Activated T-cell treated with anti-CD3 and anti-CD28 coated beads, Interleukin-2, amount 50 U/mL, for 48 hours (primary cell): ENCODE measurements around the gene ZNF335.
A peak's percentile ranks its signal among the peaks of the same experiment; 100 is the strongest.

ENCODE experiments used
- DNase-seq, 2 experiments: peaks; one replicate each; pipeline ENCODE4 v3.0.0-alpha.2; 2020

ZNF335 gene

GRCh38 chr20:45949542-45950329, 22.3 kb downstream of the ZNF335 start:
- no peak for DNase-seq

GRCh38 chr20:45948742-45949541, 23.1 kb downstream of the ZNF335 start:
- no peak for DNase-seq

DNA sequence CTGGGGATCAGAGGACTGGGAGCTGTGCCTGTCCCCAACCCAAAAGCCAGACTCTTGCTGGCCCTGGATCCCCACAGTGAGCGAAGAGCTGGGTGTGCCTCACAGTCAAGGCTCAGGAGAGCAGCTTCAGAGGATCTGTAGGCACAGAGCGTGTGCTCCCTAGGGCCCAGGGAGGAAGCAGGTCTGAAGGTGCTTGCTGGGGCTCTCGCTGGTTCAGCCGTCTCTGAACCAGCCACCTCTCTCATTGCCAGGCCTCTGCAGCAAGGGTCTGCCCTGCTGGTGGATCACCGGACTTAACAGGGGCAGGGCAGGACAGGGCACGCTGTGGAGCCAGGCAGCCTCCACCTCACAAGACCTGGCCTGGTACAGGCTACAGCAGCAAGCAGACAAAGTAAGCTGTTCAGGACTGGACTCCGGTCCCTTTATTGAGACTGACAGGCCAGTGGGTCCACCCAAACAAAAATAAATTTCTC, 23.7 kb downstream of the ZNF335 start:
- DNase-seq: no peak

- no peak for DNase-seq
Observed at GRCh38 chr20:45947110-45947866, 24.7 kb downstream of the ZNF335 start.

DNA sequence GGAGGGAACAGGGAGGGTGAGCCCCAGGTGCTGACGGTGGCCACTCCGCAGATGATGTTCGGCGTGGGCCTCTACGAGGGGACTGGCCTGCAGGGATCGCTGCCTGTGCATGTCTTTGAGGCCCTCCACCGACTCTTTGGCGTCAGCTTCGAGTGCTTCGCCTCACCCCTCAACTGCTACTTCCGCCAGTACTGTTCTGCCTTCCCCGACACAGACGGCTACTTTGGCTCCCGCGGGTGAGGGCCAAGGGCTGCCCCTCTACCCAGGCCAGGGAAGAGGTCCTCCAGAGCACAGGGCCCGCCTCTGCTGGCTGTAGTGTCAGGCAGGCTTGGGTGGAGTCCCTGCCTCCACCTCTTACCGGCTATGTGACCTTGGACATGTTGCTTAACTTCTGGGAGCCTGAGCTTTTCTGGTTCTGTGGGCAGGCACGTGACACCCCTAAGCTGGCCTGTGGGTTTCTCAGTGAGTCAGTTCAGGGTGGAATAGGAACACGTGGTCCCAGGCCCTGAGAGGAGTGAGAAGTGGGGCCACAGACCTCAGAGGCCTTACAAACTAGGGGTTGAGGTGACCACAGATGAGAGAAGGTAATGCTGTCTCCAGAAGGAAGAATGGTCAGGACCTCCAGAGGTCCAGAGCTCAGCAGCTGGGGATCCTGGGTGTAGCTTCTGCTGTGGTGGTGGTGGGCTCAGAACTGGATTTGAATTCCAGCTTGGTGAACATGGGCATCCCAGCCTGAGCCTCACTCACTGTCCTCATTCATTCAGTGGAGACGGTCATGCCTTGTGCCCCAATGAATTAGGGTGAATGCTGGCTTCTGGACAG, 25.6 kb downstream of the ZNF335 start:
- DNase-seq: peak; percentile 61

GRCh38 chr20:45945678-45946148, 26.3 kb downstream of the ZNF335 start:
- no peak for DNase-seq

DNA sequence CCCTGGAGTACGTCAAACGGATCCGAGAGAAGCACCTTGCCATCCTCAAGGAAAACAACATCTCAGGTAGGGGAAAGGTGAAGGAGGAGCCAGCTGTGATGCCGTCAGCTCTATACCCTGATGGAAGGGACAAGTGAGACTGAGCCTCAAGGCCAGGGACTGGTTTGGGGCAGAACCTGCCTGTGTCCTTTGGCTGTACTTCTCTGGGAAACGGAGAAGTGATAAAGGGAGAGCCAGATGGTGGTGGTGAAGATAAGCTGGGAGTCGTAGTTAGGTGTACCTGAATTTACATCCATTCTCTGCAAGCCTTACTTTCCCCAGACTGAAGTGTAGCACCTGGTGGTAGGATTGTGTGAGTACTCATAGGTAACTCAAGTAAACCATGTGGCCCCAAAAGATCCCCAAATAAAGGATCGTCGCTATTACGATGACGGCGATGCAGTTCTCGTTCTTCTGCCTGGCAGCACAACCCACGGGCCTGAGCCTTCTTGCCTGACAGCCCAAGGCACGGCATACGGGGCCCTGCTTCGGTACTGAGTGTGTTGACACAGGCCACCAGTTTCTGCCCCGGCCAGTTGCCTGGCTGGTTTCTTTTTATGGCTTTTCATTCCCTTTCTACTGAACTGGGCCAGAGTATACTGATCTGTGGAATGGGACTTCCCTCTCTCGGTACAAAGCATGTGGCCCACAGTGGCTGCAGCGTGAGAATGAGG, 26.9 kb downstream of the ZNF335 start:
- DNase-seq: no peak

DNA sequence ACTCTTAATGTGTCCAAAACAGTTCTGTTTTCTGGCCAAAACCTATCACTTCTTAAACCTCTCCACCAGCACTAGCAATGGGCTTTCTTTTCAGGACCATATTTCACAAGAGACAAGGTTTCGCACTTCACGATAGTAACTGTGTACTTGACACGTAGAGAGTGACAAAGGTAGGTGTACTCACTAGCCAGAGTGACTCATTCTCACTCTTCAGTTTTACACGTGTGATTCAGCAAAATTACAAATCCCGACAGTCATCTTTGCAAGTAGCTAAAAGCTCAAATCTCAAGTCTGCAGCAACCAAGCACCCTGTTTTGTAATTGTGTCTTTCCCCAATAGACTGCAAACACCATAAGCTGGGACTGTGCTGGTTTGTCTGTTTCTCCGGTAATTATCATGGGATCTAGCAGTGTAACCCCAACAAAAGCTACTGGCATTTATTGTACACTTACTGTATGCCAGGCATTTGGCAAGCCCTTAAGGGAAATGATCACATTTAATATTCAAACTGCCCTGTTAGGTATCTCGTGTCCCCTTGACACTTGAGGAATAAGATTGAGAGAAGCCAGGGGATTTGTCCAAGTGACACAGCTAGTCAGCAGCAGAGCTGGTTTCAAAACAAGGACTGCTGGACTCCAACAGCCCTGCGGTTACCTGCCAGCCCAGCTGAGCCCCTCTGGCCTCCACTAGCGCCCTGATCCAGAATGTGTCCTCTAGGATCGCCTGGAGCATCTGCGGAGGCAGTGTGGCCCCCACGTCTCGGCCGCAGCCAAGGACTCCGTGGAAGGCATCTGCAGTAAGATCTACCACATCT, 27.6 kb downstream of the ZNF335 start:
- DNase-seq: no peak

- DNase-seq: no peak
Observed at GRCh38 chr20:45943613-45944012, 28.4 kb downstream of the ZNF335 start.

GRCh38 chr20:45940469-45940868, 31.5 kb downstream of the ZNF335 start:
- no peak for DNase-seq

DNA sequence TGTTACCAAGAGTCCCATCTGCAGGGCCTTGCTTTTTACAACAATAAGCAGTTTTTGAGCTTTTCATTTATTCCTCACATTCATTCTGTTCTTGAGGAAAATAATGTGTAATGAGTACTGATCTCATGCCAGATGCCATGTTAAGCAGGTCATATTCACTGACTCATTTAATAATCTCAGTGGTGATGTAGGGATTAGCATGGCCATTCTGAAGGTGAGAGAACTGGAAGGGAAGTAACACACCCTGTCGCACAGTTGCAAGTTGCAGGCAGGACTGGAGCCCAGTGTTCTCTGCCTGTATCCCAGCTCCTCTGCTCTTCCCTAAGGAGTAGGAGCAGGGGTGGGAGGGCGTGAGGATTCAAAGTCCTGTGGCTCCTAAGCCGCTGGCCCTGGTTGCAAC, 31.9 kb downstream of the ZNF335 start:
- DNase-seq: no peak

- no peak for DNase-seq
Observed at GRCh38 chr20:45938727-45939438, 33.1 kb downstream of the ZNF335 start.

- DNase-seq: no peak
Observed at GRCh38 chr20:45937765-45938164, 34.2 kb downstream of the ZNF335 start.

- DNase-seq: no peak
Observed at GRCh38 chr20:45935416-45936046, 36.5 kb downstream of the ZNF335 start.

- DNase-seq: peak; percentile 99
Observed at GRCh38 chr20:45934586-45935415, 37.2 kb downstream of the ZNF335 start, which contains the start of gene PCIF1. PCIF1 (plus strand) TSS chr20:45934683; CDS start chr20:45939000, 4,317 bp downstream.

DNA sequence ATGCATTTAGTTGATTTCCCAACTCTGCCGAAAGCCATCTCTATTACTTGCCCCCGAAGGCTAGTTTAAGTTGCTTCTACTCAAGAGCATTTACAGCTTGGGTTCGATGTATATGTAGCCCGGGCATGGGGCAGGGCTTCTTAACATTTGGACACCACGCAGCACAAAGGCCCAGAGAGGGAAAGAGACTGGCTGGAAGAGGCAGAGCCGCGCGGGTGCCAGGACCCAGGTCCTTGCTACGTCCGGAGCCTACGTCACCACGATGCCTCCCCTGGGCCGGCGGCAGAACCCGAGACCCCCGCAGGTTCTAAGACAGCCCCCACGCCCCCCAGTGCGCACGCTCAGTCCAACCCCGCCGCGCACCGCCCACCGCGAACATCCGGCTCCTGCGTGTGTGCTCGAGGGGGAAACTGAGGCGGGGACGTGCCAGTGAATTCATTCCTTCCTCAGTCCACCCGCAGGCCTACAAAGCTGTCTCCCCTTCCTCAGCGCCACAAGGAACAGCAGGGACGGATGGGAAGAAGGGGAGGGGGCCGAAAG, 37.9 kb downstream of the ZNF335 start:
- DNase-seq: no peak

DNA sequence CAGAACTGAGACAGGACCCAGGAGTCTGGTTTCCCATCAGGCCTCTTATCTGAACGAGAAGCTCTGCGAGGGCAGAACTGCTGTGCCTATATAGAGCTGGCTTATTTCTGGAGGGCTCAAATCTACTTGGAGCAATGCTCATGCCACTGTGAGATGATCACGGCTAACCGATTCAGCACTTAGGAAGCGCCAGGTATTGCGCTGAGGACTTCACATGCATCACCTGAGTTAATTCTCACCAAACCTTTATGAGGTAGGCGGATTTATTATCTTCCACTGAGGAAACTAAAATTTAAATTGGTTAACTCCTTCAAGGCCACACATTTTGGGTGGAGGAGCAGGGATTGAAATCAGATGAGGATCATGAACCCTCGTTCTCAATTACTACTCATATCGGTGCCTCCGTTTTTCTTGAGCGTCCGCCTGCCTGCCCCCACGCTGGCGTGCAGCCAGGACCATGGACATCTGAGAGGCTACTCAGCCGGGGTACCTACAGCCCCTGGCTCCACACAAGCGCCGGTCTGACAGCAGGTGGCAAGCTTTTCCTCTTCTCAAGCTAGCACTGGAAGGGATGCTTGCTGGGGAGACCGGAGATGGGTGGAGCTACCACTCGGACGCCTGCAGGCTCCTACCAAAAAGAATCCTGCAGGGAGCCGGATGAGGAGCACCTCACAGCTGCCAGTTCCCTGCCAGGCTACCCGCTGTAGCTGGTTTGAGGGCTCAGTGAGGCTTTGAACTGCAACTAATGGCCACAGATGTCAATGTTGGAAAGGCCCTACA, 38.5 kb downstream of the ZNF335 start:
- peak; percentile 73 to 78 for DNase-seq
